SU-DHL-6 (cell line): Measurements from ENCODE around the gene FBXO46.

ENCODE experiments used
- CTCF ChIP-seq: fragments of 200-600 bp; sonication (generic); IDR thresholded peaks from one replicate; pipeline ENCODE4 v1.5.1; 2017; ENCODE audit warnings: antibody characterized with exemption, mild to moderate bottlenecking, low read length, moderate library complexity; ENCODE audit not compliant: insufficient read depth, poor library complexity, severe bottlenecking
- EZH2phosphoT487 ChIP-seq: fragments of 200-600 bp; sonication (generic), shearing (Covaris generic); conservative IDR thresholded peaks from 2 replicates; pipeline ENCODE4 v1.6.1; 2018; ENCODE audit warnings: mild to moderate bottlenecking, antibody characterized with exemption, low read length, moderate library complexity, mixed read lengths

- TF ChIP-seq CTCF (no peak), EZH2phosphoT487 (no peak)
Observed at GRCh38 chr19:45682117-45682516, 48.6 kb downstream of the FBXO46 start.
